HG03025 (cell line): ENCODE measurements around the gene ATG101.

Experiments used
- ATAC-seq: cut with Tn5 transposase; IDR thresholded peaks from one replicate; pipeline ENCODE4 v1.9.1; 2021; ENCODE audit warnings: mild to moderate bottlenecking, moderate library complexity; ENCODE audit not compliant: unreplicated experiment, low FRiP score

Gene ATG101

DNA sequence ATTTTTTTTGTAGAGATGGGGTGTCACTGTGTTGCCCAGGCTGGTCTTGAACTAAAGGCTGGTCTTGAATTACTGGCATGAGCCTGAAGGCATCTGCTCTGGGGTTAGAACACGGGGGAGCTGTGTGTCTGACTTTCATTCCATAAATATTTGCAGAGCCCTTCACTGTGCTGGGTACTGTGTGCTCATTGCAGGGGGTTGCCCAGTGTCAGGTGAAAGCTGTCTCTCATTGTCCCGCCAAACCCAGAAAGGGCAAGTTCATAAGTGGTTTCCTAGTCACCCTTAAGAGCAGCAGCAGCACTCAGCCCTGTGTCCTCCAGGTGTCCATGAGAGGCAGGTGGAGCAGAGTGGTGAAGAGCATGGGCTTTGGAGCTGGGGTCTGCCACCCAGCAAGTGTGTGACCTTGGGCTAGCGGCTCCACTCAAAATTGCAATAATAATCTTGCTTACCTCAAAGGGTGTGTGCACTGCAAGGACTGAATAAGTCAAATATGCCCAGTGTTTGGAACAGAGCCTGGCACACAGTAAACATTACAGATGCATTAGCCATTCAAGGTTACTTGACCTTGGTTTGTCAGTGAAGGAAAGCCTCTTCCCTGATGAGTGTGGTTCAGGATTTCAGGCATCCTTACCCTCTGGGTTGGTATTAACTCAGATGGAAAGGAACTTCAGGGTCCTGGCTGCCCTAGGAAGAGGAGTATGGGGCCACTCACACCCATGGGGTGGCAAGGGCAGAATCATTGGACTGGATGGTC, 5.4 kb downstream of the ATG101 start:
- ATAC-seq: no peak

DNA sequence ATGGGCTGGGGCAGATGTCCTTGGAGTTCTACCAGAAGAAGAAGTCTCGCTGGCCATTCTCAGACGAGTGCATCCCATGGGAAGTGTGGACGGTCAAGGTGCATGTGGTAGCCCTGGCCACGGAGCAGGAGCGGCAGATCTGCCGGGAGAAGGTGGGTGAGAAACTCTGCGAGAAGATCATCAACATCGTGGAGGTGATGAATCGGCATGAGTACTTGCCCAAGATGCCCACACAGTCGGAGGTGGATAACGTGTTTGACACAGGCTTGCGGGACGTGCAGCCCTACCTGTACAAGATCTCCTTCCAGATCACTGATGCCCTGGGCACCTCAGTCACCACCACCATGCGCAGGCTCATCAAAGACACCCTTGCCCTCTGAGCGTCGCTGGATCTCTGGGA, 7.0 kb downstream of the ATG101 start:
- no peak for ATAC-seq

DNA sequence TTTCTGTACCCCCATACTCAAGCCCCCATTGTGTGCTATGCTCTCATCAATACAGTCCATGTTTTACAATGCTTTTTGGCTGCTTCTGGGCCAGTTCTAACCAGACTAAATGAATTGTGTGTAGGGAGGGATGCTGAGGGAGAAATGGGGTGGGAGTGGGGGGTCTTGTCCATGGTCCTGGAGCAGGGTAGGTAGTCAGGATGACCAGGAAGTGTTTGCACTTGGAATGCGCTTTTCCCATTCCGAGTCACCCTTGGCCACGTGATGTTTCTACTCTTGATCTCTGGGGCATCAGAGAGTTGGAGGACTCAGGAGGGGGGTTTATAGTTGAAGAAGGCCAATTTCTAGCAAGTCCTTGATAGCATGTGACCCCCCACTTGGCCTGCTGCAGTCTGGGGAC, 8.5 kb downstream of the ATG101 start:
- ATAC-seq: no peak

DNA sequence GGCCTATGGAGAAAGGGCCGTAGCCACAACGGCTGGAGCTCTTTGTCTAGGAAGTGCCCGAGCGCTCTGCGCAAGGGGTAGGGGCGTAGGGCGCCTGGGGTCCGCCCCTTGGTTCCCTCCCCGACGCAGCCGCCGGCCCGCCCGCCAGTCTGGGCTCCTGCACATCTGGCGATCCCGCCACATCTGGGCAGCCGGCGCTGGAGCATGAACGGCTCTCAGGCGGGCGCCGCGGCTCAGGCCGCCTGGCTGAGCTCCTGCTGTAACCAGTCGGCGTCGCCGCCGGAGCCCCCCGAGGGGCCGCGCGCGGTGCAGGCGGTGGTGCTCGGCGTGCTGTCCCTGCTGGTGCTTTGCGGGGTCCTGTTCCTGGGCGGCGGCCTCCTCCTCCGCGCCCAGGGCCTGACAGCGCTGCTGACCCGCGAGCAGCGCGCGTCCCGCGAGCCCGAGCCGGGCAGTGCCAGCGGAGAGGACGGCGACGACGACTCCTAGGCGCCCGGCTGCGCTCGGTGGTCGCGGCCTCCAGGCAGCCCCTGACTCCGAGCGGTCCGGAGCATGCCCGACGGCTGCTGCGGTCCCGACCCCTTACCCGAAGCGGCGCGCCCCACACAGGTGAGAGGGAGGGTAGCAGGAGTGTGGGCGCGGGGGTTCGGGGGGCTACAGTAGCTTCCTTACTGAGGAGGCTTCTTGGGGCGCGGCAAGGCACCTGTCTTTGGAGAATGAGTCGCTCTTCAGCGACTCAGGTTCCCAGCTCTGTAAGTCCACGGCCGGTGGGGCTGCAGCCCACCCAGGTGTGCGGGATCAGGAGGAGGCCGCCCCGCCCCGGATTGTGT, 10.0 kb downstream of the ATG101 start, which contains the start of gene SMIM41:
Gene SMIM41 (plus strand): TSS at position 129 of the 827 bp plus-strand sequence. CDS start 76 bp downstream, at position 205.
- no peak for ATAC-seq

DNA sequence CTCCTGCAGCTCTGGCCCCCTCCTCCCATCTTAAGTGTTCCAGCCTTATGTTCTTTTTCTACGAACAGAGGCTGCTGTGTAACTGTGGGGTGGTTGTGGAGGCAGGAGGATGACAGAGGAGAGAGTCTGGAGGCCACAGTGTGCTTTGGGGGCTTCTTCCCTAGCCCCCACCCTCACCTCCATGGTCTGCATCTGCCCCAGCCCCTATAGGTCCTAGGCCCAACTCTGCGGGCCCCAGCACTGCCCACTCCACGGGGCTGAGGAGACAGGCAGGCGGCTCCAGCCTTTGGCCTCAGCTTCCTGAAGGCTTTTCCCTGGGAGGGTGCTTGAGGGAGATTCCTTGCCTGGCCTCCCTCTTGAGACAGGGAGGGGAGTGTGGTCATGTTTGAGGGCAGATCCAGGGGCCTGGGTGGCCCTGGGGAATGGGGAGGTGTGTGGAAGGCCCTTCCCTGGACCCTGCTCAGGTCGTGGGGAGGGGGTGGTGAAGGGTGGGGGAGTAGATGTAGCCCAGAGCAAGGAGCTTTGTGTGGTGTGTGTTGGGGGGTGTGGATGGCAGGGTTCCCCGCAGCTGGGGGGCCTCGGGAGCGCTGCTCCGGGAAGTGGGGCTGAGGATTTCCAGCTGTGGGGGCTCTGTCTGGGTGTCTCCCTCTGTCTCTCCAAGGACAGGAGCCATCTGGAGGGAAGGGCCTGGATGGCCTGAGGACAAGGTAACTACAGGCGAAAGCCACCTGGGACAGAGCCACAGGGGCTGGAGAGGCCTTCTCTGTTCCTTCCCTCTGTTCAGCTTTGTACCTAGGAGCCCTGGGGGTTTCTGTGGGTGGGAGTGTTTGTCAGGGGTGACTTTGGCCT, 10.8 kb downstream of the ATG101 start:
- no peak for ATAC-seq

DNA sequence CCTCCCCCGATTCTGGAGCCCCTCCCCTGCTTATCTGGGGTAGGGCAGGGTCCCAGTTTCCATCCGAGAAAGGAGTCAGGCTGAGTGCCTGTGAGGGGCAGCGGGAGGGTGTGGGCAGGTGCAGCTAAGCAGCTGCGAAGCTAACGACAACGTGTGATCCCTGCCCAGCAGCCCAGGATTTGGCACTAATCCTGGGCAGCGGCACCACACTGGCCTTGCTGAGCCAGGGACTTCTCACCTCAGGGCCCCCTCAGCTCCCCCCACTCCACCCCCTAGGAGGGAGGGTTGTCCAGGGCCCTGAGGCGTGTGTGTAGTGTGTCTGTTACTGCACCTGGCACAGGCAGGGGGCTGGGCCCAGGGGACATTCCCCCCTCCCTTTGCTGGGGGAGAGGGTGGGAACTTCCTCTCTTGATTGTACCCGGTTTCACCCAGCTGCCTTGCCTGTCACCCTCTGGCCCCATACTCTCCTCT, 11.5 kb downstream of the ATG101 start:
- peak; percentile 53 for ATAC-seq

DNA sequence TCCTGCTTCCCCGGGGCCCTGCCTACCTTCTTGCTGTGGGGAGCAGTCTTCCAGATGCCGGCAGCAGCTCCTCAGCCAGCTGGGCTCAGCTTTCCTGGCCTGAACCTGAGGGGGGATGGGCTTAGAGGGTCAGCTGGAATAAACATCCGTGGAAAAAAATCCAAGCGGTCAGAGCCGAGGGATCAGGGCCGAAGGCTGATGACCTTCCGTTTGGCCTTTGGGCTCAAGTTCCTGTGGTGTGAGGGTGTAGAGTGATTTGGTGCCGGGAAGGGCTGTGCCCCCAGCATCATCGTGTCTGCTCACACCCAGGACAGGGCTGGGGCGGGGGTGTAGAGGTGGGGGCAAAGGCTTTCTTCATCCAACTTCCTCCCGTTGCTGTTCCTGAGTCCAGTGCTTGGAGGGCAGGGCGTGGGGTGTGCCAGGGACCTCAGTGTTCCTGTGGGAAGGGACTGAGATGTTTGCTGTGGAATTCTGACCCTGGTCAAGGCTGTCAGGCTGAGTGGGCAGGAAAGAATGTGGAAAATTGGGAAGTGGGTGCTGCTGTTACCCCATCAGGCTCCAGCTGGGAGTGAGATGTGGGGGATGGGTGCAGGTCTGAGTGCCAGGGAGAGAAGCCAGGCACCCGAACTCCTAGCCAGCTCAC, 12.4 kb downstream of the ATG101 start:
- no peak for ATAC-seq

DNA sequence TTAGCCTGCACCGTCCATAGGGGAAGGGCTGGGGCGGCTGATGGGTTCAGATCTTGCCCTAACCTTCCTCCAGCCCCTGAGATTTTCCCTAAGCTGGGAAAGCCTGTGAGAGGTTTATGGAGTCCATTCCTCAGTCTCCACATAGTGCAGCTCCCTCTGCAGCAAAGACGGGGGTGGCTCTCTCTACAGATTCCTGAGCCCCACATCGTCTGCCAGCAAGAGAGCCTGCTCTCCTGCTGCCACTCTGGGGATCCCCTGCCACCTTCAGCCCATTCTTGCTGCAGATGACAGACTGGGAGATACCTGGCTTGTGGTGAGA, 12.8 kb downstream of the ATG101 start:
- ATAC-seq: no peak

DNA sequence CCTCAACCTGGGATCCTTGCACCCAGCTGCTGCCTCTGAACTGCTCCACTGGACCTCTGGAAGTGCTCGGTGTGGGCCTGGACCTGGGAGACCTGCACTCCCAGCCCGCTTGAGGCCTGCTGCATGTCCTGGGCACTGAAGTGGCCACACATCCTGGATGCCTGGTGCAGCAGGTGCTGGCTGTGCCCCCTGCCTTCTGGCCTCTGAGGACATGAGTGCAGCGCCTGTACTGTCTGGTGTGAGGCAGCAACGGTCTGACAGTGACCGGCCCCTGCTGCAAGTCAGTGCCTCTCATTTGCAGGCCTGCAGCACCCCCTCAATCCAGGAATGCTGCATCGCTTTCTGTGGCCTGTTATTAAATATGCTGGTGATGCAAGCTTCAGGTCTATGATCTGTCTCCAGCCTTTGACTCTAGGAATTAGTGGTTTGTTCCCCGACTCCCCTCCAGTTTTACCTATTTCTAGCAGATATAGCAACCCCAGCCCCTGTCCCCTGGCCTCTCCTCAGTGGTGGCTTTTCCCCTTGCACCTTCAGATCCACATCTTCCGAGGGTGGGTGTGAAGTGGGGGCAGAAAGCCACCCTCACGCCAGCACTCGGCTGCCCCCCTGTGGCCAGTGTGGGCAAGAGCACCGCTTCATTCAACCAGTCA, 13.3 kb downstream of the ATG101 start:
- ATAC-seq: no peak

DNA sequence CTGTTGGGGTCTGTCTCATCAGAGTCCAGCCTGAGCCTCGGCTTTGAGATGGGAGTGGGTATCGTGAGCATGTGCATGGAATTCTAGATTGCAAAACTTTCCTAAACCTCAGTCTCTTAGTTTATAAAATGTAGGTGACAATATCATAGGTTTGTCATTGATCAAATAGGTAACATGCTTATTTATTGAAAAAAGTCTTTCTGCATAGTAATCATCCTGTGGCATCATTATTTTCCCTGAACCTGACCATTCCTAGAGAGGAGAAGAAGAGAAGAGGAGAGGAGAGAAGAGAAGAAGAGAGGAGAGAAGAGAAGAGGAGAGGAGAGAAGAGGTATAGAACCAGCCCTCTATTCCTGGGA, 13.8 kb downstream of the ATG101 start:
- no peak for ATAC-seq

DNA sequence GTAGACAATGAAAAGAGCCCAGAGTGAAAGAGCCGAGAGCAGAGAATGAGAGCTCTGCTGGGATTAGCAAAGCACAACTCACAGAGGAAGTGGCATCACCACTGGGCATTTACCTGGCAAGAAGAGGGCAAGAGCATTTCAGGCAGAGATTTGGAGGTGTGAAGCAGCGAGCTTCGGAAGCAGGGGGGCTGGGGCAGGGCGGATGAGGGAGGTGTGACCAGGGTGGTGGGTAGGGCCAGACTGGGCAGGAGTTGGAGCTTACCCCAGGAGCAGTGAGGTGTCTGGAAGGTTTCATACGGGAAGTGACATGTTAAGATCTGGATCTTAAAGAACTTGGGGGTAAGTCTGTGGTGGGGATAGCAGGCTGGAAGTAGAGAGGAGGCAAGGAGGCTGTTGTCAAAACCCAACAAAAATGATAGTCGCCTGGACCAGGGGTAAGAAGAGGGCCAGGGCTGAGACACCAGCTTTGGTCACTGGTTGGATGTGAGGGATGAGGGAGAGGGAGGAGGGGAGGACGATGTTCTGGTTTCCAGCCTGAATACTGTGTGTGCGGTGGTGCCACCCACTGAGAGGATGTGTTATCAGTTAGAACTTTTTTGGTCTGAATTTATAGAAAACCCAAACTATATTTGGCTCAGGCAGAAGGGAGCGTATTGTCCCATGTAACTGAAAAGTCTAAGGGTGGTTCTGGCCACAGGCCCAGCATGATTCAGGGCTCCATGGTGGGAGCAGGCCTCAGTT, 14.9 kb downstream of the ATG101 start:
- ATAC-seq: no peak

DNA sequence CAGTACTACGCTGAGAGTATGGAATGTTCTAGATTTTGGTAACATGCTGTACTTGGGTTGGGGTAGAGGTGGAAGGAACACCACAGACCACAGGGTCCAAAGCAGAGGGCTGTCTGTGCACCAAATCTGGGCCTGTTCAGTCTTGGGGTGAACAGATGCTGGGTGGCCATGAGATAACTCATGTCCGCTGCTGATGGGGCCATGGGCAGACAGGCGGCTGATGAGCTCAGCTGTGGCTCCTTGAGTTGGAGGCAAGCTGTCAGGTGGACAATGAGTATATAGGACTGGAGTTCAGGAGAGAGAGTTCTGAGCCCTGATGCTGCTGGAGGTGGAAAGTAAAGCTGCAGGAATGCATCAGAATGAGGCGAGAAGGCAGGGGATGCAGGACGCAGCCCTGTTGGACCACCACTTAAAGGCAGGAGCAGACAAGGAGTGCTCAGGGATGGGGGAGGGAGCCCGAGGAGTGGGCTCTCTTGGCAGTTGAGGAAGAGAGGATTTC, 16.0 kb downstream of the ATG101 start:
- ATAC-seq: no peak

DNA sequence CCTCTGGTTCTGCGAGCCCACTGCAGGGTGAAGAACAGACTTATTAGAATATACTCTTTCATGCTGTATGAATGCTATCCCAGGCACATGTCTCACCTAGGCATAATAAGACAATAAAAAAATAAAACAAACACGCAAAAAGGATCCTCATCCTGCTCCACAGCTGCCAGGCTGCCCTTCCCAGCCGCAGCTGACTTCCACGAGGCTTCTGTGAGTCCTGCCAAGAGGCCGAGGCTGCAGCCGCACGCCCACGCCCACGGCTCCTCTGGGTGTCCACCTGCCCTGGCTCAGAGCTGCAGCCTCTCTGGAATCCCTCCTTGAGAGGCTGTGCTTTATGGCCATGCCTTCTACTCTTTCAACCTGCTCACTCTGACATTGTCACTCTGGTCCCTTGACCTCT, 16.6 kb downstream of the ATG101 start:
- ATAC-seq: no peak

DNA sequence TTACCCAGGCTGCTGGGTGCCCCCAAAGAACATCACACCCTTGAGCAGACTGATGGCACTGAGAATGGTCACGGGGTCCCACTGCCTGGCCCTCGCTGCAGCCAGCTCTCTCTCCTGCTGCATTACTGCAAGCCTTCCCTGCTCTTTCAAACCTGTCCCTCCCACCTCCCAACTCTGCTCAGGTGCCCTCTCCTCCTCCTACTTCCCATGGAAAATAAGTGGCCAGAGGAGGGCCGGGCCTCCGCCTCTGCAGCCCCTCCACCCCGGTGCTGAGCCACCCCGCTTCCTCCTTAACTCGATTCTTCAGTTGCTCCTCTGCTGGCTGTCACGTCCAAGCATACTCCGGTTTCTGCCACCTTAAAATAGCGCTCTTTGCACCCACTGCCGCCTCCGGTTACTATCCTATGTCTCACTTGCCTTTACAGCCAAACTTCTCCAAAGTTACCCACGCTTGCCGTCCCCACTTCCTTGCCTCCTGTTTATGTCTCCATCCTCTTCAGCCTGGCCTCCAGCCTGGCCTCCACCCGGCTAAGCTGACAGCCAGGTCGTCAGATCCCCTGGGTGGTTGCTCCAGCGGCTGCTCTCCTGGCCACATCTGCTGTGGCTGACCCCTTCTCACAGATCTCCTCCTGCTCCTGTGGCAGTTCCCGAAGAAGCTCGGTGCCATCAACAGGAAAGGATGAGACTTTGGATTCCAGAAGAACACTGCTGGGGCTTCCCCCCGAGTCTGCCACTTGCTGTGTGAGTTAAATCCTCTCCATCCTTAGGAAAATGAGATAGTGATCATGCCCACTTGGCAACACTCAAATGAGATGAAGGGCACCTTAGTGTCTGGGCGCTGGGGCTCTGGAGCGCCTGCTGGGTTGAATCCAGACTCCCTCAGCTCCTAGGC, 17.4 kb downstream of the ATG101 start:
- no peak for ATAC-seq

DNA sequence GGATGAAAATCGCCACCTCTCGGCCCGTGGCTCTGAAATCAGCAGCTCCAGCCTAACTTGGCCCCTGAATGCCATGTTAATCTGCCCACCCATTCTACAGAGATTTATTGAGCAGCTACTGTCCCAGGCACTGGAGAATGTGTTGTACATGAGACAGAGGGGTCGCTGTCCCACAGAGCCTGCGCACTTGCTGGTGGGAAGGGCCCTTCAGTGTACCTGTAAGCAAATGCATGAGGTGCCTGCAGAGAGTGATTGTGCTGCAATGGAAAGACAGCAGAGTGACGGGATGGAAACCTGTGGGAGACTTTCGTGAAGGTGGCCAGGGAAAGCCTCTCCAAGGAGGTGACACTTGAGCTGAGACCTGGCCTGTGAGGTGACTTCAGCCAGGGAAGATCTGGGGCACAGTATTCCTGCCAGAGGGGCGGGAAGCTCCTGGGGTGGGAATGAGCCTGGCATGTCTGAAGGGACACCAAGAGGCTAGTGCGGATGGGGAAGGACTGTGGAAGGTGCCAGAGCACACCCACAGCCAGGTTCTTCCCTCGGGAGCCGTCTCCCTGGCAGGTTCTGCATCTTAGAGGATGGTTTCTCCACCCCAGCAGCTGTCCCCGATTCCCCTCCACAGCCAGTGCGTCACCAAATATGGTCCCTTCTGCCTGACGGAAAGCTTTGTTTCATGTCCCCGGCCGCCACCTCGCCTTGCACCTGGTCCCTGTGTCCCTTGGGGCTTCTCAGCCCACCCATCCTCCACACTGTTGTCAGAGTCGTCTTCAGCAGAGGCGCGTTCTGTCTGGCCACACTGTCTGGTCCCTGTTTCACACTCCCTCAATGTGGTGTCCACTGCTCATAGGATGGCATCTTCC, 18.4 kb downstream of the ATG101 start:
- ATAC-seq: no peak

DNA sequence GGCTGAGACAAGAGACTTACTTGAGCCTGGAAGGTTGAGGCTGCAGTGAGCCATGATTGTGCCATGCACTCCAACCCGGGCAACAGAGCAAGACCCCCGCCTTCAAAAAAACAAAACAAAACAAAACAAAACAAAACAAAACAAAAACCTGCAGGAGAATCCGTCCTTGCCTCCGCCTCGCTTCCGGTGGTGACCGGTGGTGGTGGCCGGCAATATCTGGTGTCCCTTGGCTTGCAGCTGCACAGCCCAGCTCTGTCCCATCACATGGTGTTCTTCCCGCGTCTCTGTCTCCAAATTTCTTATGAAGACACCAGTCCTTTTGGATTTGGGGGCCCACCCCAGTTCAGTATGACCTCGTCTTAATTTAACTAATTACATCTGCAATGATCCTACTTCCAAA, 19.7 kb downstream of the ATG101 start:
- ATAC-seq: no peak

DNA sequence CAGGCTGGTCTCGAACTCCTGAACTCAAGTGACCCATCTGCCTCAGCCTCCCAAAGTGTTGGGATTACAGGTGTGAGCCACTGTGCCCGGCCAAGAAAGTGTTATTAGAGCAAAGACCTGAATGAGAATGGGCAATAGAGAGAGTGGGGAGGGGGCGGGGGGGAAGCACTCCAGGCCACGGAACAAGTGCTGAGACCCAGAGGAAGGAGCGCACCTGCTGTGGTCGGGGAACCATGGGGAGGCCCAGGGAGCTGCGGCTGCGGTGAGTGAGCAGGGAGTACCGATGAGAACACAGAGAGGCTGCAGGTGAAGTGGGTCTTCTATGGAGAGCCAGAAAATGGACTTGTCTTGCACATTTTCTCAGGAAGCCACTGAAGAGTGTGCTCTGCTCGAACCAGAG, 20.5 kb downstream of the ATG101 start:
- ATAC-seq: no peak
